Measurements from ENCODE around the gene P2RX2.
A peak's percentile ranks its signal among the peaks of the same experiment; 100 is the strongest.

P2RX2 gene

GRCh38 chr12:132619386-132620112 lies 973 bp downstream of the P2RX2 start:
- DNase-seq, result no peak

- DNase-seq, result no peak
These were observed 1.7 kb downstream of the P2RX2 start for GRCh38 chr12:132620113-132620898.

- DNase-seq, result no peak
These were observed 2.5 kb downstream of the P2RX2 start for GRCh38 chr12:132620899-132621656.

GRCh38 chr12:132621657-132622435 lies 3.3 kb downstream of the P2RX2 start:
- DNase-seq, result no peak

- DNase-seq, result peak in 14 of 58 donors; percentile 11 to 60 (median 28)
These were observed 4.0 kb downstream of the P2RX2 start for GRCh38 chr12:132622437-132623071.

GRCh38 chr12:132623072-132623869 lies 4.7 kb downstream of the P2RX2 start:
- no peak for DNase-seq

- DNase-seq, result no peak
These were observed 5.7 kb downstream of the P2RX2 start for GRCh38 chr12:132624186-132624855.

- DNase-seq, result no peak
These were observed 6.5 kb downstream of the P2RX2 start for GRCh38 chr12:132624910-132625630.

GRCh38 chr12:132625731-132626430 lies 7.3 kb downstream of the P2RX2 start:
- DNase-seq, result no peak

- DNase-seq, result no peak
These were observed 10.8 kb downstream of the P2RX2 start for GRCh38 chr12:132629330-132629729.

- DNase-seq, result no peak
These were observed 12.1 kb downstream of the P2RX2 start for GRCh38 chr12:132630672-132631071.

- no peak for DNase-seq
These were observed 13.1 kb downstream of the P2RX2 start for GRCh38 chr12:132631666-132632065.

GRCh38 chr12:132632521-132633228 lies 14.1 kb downstream of the P2RX2 start:
- no peak for DNase-seq

GRCh38 chr12:132633398-132633797 lies 14.8 kb downstream of the P2RX2 start:
- no peak for DNase-seq

GRCh38 chr12:132633901-132634300 lies 15.3 kb downstream of the P2RX2 start:
- DNase-seq, result no peak

GRCh38 chr12:132634411-132634990 lies 15.9 kb downstream of the P2RX2 start:
- no peak for DNase-seq
